ENCODE data around the gene GPR171. TPM values are rescaled to one million over a fixed set of nuclear protein-coding genes. Genes with fewer than 3 reads are reported as not detected.

The GPR171 gene
- total RNA-seq, 1 donor from 2014 or later = not detected

DNA sequence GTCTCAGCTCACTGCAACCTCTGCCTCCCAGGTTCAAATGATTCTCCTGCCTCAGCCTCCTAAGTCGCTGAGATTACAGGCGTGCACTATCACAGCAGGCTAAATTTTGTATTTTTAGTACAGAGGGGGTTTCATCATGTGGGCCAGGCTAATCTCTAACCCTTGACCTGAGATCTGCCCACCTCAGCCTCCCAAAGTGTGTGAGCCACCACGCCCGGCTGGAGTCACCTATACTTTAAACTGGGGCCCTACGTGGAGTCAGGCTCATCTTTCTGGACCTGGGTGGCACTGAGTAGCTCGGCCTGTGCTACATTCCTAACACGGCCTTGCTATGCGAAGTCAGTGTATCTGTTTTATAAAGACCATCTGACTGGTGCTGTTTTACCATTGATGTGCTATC lies 5.8 kb downstream of the GPR171 start:
- DNase-seq (ENCODE audit: low read depth) (no peak), FAIRE-seq (no peak)
- Histone ChIP-seq H3K4me3 (ENCODE audit: low read depth, low read length) (no peak overlapping the region), H3K27me3 (ENCODE audit: control insufficient read depth, insufficient read depth, low read length) (no peaks in the 10 kb centered on the region), H3K36me3 (ENCODE audit: control insufficient read depth, insufficient read depth, low read length) (no peaks in the 10 kb centered on the region)
- TF ChIP-seq, protein P1, sequence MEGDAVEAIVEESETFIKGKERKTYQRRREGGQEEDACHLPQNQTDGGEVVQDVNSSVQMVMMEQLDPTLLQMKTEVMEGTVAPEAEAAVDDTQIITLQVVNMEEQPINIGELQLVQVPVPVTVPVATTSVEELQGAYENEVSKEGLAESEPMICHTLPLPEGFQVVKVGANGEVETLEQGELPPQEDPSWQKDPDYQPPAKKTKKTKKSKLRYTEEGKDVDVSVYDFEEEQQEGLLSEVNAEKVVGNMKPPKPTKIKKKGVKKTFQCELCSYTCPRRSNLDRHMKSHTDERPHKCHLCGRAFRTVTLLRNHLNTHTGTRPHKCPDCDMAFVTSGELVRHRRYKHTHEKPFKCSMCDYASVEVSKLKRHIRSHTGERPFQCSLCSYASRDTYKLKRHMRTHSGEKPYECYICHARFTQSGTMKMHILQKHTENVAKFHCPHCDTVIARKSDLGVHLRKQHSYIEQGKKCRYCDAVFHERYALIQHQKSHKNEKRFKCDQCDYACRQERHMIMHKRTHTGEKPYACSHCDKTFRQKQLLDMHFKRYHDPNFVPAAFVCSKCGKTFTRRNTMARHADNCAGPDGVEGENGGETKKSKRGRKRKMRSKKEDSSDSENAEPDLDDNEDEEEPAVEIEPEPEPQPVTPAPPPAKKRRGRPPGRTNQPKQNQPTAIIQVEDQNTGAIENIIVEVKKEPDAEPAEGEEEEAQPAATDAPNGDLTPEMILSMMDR (IDR thresholded peaks at IDR 0.05; ENCODE audit: insufficient read depth, low read length, severe bottlenecking) = no peak

DNA sequence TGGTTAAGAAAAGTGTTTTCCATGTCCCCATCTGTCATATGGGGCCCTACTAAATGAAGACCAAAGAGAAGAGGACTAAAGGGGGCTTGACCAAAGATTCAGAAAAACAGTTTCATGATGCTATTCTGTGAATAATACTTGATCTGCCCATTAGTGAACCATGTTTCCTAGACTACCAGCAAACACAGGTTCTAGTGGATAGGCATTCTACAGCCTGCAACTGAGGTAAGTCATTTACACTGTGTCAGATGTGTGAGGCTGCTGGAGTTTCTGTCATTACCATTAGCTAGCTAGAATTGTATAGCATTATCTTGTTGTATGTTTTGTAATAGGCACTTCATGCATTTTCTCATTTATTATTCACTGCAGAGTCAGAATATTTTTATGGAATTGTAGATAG lies 6.6 kb downstream of the GPR171 start:
- TF ChIP-seq, protein P1 (IDR thresholded peaks at IDR 0.05; ENCODE audit: insufficient read depth, low read length, severe bottlenecking) = no peak
- FAIRE-seq (no peak), DNase-seq (ENCODE audit: low read depth) (no peak)
- Histone ChIP-seq H3K4me3 (ENCODE audit: low read depth, low read length) (no peak overlapping the region), H3K27me3 (ENCODE audit: control insufficient read depth, insufficient read depth, low read length) (no peaks in the 10 kb centered on the region), H3K36me3 (ENCODE audit: control insufficient read depth, insufficient read depth, low read length) (no peaks in the 10 kb centered on the region)

DNA sequence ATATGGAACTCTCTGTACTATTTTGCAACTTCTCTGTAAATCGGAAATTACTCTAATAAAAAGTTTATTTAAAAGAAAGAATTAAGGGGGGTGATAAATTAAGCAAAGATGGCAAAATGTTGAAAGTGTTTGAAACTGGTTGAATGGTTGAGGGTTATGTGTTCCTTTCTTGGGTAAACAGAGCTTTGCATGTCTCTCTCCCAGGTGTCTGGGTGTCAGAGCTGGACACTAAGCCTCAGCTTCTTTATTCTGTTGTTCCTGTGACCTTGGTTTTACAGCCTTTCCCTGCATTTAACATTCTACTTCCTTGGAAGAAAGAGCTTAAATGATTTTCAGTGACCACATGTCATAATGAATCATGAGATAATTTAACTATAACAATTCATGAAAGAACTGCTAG lies 7.2 kb downstream of the GPR171 start:
- no peaks in the 10 kb centered on the region for H3K27me3 ChIP-seq (ENCODE audit: control insufficient read depth, insufficient read depth, low read length)
- FAIRE-seq = no peak
- no peak for DNase-seq (ENCODE audit: low read depth)
- no peaks in the 10 kb centered on the region for H3K36me3 ChIP-seq (ENCODE audit: control insufficient read depth, insufficient read depth, low read length)
- no peak overlapping the region for H3K4me3 ChIP-seq (ENCODE audit: low read depth, low read length)
- TF ChIP-seq, protein P1 (IDR thresholded peaks at IDR 0.05; ENCODE audit: insufficient read depth, low read length, severe bottlenecking) = no peak

DNA sequence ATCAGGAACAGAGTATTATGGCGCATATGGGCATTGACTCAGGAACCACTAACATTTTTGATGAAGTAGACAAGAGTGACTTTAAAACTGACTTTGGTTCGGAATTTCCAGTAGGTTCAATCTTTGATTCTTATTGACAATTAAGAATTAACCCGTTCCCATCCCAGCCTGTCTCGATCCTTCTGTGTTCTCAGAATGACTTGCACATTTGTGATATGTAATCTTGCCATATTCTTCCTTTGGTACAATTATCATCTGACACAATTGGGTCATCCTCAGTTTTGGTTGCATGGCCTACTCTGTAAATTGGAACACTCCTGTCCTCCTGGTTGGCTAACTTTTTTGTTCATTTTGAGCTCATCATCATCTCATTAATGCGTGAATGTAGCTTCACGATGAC lies 10.5 kb downstream of the GPR171 start:
- TF ChIP-seq, protein P1 (IDR thresholded peaks at IDR 0.05; ENCODE audit: insufficient read depth, low read length, severe bottlenecking) = no peak
- Histone ChIP-seq H3K4me3 (ENCODE audit: low read depth, low read length) (no peak overlapping the region), H3K27me3 (ENCODE audit: control insufficient read depth, insufficient read depth, low read length) (no peaks in the 10 kb centered on the region), H3K36me3 (ENCODE audit: control insufficient read depth, insufficient read depth, low read length) (no peaks in the 10 kb centered on the region)
- no peak for FAIRE-seq
- no peak for DNase-seq (ENCODE audit: low read depth)

DNA sequence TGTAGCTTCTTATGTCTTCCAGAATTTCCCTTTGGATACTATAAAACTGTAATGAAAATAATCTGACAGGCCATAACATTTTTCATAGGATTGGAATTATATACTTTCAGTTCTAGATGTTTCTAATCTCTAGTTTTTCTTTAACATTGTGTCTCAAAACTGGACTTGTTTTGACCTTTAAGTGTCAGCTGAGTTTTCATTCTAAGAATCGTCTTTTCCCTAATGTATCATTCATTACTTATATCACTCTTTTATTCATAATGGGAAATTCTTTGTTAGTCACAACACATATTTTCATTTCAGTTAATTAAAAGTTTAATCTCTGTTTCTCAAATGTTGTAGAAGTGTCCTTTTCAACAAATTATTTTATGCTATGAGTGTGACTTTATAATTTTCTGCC lies 11.9 kb downstream of the GPR171 start:
- no peaks in the 10 kb centered on the region for H3K27me3 ChIP-seq (ENCODE audit: control insufficient read depth, insufficient read depth, low read length)
- TF ChIP-seq, protein P1 (IDR thresholded peaks at IDR 0.05; ENCODE audit: insufficient read depth, low read length, severe bottlenecking) = no peak

DNA sequence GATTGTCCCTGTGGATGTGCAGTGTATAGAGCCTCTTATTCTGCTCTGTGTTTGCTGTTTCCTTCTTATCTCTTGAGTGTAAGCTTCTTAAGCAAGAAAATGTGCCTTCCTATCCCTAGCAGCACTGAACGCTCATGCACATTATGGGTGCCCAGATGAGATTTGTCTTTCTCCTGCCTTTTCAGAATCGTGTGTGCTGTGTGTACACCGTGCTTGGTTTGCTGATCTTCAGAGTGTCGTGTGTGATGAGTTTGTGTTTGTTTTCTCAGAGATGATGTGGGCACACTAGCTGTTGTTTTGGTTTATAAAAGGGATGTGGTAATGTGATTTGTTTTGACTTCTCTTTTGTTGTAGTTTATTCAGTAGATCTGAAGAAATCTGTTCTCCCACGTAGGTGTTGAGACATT lies 19.7 kb downstream of the GPR171 start:
- FAIRE-seq (peak; percentile 96), DNase-seq (ENCODE audit: low read depth) (no peak)
- Histone ChIP-seq H3K36me3 (ENCODE audit: control insufficient read depth, insufficient read depth, low read length) (no peaks in the 10 kb centered on the region), H3K27me3 (ENCODE audit: control insufficient read depth, insufficient read depth, low read length) (peaks cover 1% of the 10 kb centered on the region), H3K4me3 (ENCODE audit: low read depth, low read length) (no peak overlapping the region)
- TF ChIP-seq, protein P1 (IDR thresholded peaks at IDR 0.05; ENCODE audit: insufficient read depth, low read length, severe bottlenecking) = no peak

More for the DNA sequence above, 11.9 kb downstream of the GPR171 start:
- Histone ChIP-seq H3K4me3 (ENCODE audit: low read depth, low read length) (no peak overlapping the region), H3K36me3 (ENCODE audit: control insufficient read depth, insufficient read depth, low read length) (no peaks in the 10 kb centered on the region)
- DNase-seq (ENCODE audit: low read depth) = no peak
- FAIRE-seq = no peak
